22Rv1 (cell line): ENCODE results near the gene CALHM5.

Experiments used
- CTCF ChIP-seq: fragments of 450-650 bp; IDR thresholded peaks from 2 replicates; pipeline ENCODE4 v1.5.1; 2017; ENCODE audit warnings: mild to moderate bottlenecking
- ZFX ChIP-seq: fragments of 450-650 bp; IDR thresholded peaks from 2 replicates; pipeline ENCODE4 v1.6.1; 2017; ENCODE audit warnings: antibody characterized with exemption, borderline replicate concordance

DNA sequence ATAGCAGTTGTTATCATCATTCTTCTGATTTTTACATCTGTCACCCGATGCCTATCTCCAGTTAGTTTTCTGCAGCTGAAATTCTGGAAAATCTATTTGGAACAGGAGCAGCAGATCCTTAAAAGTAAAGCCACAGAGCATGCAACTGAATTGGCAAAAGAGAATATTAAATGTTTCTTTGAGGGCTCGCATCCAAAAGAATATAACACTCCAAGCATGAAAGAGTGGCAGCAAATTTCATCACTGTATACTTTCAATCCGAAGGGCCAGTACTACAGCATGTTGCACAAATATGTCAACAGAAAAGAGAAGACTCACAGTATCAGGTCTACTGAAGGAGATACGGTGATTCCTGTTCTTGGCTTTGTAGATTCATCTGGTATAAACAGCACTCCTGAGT lies 48.1 kb upstream of the CALHM5 start:
- TF ChIP-seq CTCF (no peak), ZFX (no peak)
